Cardiac septum (tissue), 1 donor: Measurements from ENCODE around the gene SLC29A3. TPM values are rescaled to one million over a fixed set of nuclear protein-coding genes. Genes with fewer than 3 reads are reported as not detected.

ENCODE experiments used
- DNase-seq: peaks from one replicate; pipeline ENCODE4 v3.0.0-alpha.2; 2020; ENCODE audit warnings: low spot score
- intact Hi-C: fragments of 100-400 bp; cut with DNase I; formaldehyde crosslinking; loops from one replicate; pipeline ENCODE4 v1.14.0; 2022
- total RNA-seq: library from RNA; stranded (reverse); fragmentation: NEBNext Ultra II Directional; extraction: Animal tissue kit (Norgen Biotek cat#: 25700); gene quantifications from one replicate; pipeline ENCODE4 v1.2.1, GENCODE V29; 2021
- donor health status: DM: no; HTN: no; CAD: no.

Gene SLC29A3
- total RNA-seq, 1 donor from 2014 or later, result 1.6 TPM

DNA sequence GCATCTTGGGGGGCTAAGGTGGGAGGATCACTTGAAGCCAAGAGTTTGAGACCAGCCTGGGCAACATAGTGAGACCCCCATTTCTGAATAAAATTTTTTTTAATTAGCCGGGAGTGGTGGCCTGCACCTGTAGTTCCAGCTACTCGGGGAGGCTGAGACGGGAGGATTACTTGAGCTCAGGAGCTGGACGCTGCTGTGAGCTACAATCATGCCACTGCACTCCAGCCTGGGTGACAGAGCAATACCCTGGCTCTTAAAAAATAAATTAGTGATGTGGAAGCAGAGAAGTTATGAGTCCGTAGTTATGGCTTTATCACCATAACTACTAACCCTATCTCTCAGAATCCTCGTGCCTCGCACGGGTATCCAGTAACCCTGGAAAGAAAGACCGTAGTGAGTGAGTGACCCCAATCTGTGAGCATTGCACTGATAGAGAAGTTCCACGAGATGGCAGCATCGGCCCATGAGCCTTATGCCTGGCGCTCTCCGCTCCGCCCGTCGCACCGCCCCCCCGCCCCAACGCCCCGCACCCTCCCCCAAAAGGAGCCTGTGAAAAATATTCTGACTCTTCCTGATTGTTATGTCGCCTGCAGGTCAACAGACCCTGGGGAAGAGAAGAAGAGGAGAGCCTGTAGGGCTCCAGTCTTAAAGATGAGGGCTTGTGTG is 4.9 kb upstream of the SLC29A3 start:
- intact Hi-C loops, result no loop called here
- DNase-seq, result no peak

DNA sequence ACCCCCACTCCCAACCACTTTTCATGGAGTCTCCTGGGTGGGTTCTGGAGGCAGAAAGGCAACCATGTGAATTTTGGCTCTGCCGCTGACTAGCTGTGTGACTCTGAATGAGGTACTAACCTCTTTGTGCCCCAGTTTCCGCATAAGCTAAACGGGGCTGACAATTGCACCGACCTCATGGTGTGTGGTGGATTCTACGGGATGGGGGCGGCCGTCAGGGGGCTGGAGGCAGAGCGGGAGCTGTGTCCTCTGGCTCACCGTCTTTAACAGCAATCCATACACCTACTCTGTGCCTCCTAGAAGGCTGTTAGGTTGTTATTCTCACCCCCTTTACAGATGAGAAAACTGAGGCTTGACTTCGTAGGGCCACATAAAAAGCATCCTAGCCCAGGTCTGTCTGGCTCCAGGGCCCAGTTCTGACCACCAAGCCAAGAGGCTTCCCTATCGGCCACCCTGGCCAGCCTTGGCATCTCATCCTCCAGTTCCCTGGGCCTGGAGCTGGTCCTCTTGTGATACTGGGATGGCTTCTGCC is 4.3 kb upstream of the SLC29A3 start:
- DNase-seq, result no peak
- intact Hi-C loops, result loop anchor here (5.0 kb wide), 5 partner anchors 163 to 583 kb away; no protein-coding TSS in a partner anchor

- intact Hi-C loops, result loop anchor here (5.0 kb wide), 5 partner anchors 161 to 581 kb away; no protein-coding TSS in a partner anchor
- no peak for DNase-seq
Measured at GRCh38 chr10:71316056-71316785, 2.8 kb upstream of the SLC29A3 start.

GRCh38 chr10:71316786-71317160 is 2.3 kb upstream of the SLC29A3 start:
- intact Hi-C loops, result loop anchor here (5.0 kb wide), 5 partner anchors 161 to 581 kb away; no protein-coding TSS in a partner anchor
- DNase-seq, result no peak

- no peak for DNase-seq
- intact Hi-C loops, result loop anchor here (2.0 to 5.0 kb wide), 6 partner anchors 59 to 580 kb away; no protein-coding TSS in a partner anchor
Measured at GRCh38 chr10:71317739-71318138, 1.3 kb upstream of the SLC29A3 start.

DNA sequence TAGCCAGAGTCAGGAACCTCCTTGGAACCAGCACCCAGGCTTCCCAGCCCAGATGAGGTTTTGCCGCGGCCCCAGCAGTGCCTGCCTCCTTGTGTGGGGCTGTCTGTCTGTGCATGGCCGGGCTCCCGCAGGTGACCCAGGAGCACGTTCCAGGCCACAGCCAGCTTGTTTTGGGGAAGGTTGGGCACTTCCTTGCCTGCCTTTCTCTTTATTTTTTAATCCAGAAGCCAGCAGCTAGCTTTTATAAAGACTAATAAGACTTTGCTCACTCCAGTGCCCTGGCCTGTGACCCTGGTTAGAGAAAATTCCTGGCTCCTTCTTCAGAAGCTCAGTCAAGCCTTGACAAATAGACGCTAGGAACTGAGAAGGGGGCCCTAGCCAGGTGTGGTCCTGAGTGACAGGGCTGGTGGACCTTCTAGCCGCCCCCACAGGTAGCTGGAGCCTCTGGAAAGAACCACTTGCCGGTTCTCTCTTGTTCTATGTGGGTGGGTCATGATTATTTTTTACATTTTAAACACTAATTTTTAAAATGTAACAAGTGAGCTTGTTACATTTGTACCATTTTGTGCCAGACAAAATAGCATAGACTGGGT is 837 bp downstream of the SLC29A3 start:
- intact Hi-C loops, result loop anchor here (2.0 to 5.0 kb wide), 6 partner anchors 57 to 577 kb away; no protein-coding TSS in a partner anchor
- no peak for DNase-seq

DNA sequence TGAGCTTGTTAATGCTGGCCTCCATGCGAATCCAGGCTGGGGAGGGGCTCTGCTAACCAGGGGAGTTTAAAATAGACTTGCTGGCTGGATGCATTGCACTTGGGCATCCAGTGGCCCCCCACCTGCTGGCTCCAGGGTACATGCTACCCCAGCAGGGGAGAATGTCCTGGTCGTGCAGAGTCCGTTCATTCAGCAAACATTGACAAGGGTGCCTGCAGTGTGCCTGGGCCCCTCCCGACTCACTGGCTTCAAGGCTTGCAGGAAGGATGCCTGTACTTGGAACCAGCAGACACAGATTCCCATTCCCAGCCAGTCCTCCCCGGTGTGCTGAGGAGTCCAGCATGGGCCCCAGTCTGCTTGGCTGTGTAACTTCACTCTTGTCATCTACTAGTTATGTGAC is 1.5 kb downstream of the SLC29A3 start:
- no peak for DNase-seq
- intact Hi-C loops, result no loop called here

- no peak for DNase-seq
- intact Hi-C loops, result no loop called here
Measured at GRCh38 chr10:71321386-71321785, 2.3 kb downstream of the SLC29A3 start.

DNA sequence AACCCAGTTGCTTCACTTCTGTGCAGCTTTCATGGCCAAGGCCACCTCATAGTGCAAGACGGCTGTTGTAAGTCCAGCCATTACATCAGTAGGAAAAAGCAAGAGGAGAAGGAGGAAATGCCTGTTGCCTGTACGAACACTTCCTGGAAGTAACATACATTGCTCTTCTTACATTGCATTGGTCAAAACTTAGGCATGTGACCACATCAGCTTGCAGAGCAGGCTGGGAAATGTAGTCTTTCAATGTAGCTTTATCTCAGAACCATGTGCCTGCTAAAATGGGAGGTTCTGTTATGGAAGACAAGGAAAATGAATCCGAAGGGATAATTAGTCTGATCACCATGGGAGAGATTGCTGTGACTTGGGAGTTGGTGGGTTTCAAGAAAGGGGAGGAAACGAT is 4.3 kb downstream of the SLC29A3 start:
- DNase-seq, result no peak
- intact Hi-C loops, result no loop called here

- no peak for DNase-seq
- intact Hi-C loops, result no loop called here
Measured at GRCh38 chr10:71324743-71325142, 5.7 kb downstream of the SLC29A3 start.

DNA sequence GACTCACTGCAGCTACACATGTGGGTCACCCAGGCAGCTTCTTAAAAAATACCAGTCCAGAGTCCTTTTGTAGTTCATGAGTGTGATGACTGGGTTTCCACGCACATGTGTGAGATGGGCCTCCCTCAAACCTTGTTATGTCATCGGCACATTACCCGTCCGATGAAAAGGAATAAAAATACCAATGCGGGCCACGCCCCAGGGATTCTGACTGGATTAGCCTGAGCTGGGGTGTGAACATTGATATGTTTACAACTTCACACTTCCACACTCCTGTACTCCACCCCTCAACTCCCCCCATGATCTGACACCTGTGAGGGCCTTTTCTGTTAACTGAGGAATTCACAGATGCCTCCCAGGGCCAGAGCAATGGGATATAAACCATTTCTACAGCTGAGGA is 6.2 kb downstream of the SLC29A3 start:
- no peak for DNase-seq
- intact Hi-C loops, result no loop called here

- intact Hi-C loops, result no loop called here
- no peak for DNase-seq
Measured at GRCh38 chr10:71326464-71326881, 7.4 kb downstream of the SLC29A3 start.

DNA sequence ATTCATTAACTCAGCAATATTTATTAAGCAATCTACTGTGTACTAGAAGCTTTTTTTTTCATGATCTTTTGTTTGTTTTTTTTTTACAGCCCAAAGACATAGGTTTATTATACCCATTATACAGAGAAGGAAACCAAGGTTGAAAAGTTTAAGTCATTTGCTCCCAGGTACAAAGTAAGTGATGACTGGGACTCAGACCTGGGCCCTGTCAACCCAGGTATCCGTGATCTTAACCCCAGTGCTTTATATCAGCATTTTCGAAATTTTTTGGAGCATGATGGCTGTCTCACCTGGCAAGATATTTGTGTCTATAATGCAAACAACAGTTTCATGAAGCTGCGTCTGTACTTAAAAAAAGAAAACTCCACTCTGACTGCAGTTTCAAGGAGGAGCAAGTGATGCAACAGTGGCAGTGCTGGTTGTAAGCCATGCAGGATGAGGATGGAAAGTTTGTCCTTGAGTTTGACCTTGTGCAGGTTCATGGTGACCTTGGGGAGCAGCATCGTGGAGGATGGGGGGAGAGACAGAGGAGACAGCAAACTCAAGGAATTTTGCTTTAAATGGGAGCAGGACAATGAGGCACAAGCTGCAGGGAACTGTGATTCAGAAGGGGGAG is 11.8 kb downstream of the SLC29A3 start:
- intact Hi-C loops, result no loop called here
- no peak for DNase-seq

- intact Hi-C loops, result no loop called here
- DNase-seq, result no peak
Measured at GRCh38 chr10:71331736-71332135, 12.7 kb downstream of the SLC29A3 start.

DNA sequence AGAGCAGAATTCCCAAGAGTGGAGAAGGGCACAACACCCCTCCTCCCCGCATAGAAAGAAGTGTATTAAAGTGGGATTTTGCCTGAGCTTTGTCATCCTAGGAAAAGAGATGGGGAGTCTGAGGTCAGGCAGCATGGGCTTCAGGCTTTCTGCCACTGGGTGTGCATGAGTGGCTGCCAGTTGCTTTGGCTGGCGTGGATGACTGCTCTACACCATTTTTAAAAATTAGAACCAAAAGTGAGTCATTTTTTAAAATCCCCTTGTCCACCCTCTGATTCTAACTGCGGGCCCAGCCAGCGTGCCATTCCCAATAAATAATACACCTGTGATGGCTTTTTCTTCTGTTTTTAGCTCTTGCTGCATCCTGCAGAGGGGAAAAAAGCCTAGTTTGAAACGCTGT is 13.4 kb downstream of the SLC29A3 start:
- DNase-seq, result no peak
- intact Hi-C loops, result no loop called here

- no peak for DNase-seq
- intact Hi-C loops, result no loop called here
Measured at GRCh38 chr10:71333129-71333887, 14.2 kb downstream of the SLC29A3 start.

GRCh38 chr10:71334221-71334791 is 15.2 kb downstream of the SLC29A3 start:
- DNase-seq, result no peak

DNA sequence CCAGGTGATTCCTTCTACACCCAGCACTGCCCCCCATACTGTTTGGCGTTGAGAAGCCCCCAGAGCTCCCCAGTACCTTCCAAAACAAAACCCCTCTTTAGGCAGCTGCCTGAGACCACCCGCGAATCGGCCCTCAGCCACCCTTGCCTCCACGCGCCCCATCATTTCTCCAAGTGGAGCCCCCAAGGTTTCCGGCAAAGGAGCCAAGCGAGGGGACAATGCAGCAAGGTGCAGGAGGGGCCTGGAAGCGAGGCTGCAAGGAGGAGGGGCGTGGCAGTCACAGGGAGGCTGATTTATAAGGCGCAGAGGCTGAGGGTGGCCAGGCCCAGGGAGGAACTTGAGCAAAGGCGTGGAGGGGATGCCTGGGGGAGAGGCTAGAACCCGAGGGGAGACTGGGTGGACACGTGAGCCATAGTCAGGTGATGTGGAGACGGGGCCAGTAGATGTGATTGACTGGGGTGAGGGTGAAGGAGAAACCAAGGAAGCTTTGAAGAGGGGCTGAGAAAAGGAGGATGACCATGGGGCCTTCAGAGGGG is 16.2 kb downstream of the SLC29A3 start:
- no peak for DNase-seq

More at GRCh38 chr10:71334221-71334791, 15.2 kb downstream of the SLC29A3 start:
- intact Hi-C loops, result no loop called here

GRCh38 chr10:71336632-71337031 is 17.6 kb downstream of the SLC29A3 start:
- intact Hi-C loops, result no loop called here
- no peak for DNase-seq

More for the DNA sequence above, 16.2 kb downstream of the SLC29A3 start:
- intact Hi-C loops, result no loop called here
